HG03521 (cell line): Measurements from ENCODE around the gene RALGAPA2.
"Not testable (repeated sequence)": the region's sequence is repeated elsewhere in the genome, so short reads cannot be mapped to it uniquely, and the experiment has no call there.

Experiments
- ATAC-seq: cut with Tn5 transposase; IDR thresholded peaks from one replicate; pipeline ENCODE4 v1.9.1; 2021; ENCODE audit warnings: mild to moderate bottlenecking, moderate library complexity; ENCODE audit not compliant: unreplicated experiment

RALGAPA2 gene

GRCh38 chr20:20548527-20549266 lies 163.7 kb downstream of the RALGAPA2 start:
- no peak for ATAC-seq

GRCh38 chr20:20547876-20548266 lies 164.6 kb downstream of the RALGAPA2 start:
- ATAC-seq, result no peak

GRCh38 chr20:20547221-20547875 lies 165.1 kb downstream of the RALGAPA2 start:
- no peak for ATAC-seq

- ATAC-seq, result no peak
Observed at GRCh38 chr20:20546402-20546801, 166.0 kb downstream of the RALGAPA2 start.

DNA sequence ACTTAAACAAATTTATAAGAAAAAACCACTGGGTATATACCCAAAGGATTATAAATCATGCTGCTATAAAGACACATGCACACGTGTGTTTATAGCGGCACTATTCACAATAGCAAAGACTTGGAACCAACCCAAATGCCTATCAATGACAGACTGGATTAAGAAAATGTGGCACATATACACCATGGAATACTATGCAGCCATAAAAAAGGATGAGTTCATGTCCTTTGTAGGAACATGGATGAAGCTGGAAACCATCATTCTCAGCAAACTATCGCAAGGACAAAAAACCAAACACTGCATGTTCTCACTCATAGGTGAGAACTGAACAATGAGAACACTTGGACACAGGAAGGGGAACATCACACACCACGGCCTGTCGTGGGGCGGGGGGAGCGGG lies 169.1 kb downstream of the RALGAPA2 start:
- ATAC-seq, result not testable (repeated sequence)

DNA sequence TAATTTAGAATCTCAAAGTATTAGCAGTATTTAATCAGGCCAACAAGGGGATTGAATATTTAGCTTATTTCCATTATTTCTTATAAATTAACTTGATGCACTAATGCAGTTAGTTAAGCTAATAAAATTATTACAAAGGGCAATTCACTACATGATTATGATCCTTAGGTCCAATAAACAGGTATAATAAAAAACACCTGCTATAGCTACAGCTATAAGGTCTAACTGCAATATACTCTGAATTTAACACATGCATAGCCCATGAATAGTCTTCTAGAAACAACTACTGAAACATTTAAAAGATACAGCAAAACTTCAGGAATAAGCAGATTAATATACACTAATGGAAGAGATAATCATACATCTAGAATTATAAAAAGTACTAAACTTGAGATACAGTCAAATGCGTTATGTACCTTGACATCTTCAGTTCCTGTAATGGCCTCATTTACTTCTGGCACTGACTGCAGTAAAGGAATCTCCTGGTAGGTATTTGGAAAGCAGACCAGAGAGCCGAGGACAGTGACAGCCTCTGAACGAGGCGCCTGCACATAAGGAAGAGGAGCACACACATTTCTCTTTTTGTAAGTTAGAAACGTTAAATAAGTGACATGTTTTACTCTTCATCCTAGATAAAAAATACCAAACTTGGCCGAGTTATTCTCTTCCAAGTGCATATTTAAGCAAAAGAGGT lies 176.1 kb downstream of the RALGAPA2 start:
- no peak for ATAC-seq

- ATAC-seq, result no peak
Observed at GRCh38 chr20:20535051-20535450, 177.4 kb downstream of the RALGAPA2 start.

GRCh38 chr20:20531283-20531682 lies 181.2 kb downstream of the RALGAPA2 start:
- no peak for ATAC-seq

GRCh38 chr20:20530428-20531151 lies 181.9 kb downstream of the RALGAPA2 start:
- ATAC-seq, result no peak

DNA sequence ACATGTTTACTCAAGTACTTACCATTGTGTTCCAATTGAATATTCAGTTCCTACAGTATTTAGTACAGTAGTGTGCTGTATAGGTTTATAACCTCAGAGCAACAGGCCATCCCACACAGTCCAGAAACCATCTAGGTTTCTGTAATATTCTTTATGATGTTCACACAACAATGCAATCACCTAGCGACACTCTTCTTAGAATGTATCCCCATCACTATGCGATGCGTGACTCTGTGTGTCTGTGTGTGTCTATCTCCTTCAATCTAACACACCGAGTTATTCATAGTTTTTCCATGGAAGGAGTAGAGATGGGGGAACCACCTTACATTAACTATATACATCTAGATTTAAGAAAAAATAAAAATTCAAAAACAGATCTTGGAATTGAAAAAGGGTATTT lies 182.8 kb downstream of the RALGAPA2 start:
- ATAC-seq, result no peak

DNA sequence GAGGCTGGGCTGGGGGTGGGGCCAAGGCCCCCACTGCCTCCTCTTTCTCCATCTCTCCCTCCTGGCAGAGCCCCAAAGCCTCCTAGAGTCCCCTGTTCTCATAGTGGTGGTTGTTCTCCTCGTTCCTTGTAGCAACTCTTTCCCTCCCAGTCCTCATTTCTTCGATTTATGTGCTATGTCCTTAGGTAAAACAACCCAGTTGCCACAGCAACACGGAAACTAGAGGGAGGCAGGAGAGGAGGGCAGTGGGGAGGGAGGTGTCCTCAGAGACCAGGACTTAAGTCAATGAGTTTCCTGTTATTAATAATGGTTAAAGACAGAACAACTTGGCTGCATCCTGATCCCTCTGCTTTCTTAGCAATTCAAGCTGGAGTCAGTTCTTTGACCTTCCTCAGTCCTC lies 183.6 kb downstream of the RALGAPA2 start:
- no peak for ATAC-seq

DNA sequence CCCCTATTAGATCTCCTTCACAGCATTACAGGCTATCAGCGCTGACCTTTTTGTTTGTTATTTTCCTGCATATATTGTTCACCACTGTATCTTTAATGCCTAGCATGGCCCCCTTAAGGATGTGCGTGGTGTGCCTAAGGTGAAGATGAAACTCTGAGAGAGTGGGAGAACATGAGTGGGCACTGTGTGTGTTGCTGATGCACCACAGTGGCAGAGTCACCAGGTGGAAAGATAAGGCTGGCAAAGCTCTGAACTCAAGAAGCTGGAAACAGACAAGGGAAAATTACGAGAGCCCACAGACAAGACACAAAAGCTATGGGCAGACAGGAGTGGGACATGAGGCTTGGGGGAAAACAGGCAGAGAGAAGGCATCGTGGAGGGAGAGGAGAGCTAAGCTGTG lies 184.8 kb downstream of the RALGAPA2 start:
- no peak for ATAC-seq

DNA sequence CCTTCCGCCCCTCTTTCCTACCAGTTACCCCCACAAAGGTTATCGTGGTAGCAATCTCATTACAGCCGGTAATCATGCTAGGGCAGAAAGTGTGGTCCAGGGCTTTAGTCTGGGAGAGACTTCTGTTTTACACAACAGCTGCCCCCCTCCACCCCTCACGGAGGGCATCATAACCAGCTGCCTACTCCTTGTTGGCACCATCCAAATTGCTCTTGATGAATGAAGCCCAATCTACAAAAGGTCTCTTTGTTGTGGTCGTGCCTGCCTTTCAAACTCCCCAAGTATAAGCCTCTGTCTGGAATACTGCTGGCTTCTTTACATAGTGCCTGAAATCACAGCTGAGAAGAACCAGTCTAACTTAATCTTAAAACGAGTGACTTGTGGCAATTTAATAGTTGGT lies 186.7 kb downstream of the RALGAPA2 start:
- no peak for ATAC-seq

DNA sequence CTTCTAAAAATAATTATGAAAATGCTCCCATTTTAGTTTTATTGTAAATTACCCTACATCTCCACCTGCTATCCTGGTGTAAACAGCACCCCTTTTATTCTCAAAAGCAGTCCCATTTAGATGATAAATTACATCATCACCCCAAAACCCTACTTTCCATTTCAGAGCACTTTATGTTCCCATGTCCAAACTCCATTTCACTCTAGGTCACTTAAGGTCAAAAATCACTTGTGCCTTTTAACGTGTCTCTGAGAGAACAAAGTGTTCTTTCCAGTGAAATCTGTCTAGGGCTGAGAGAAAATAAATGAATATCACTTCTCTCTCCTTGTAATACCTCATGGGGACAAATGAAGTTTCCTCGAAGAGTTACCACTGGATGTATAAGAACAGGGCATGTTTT lies 187.2 kb downstream of the RALGAPA2 start:
- no peak for ATAC-seq

DNA sequence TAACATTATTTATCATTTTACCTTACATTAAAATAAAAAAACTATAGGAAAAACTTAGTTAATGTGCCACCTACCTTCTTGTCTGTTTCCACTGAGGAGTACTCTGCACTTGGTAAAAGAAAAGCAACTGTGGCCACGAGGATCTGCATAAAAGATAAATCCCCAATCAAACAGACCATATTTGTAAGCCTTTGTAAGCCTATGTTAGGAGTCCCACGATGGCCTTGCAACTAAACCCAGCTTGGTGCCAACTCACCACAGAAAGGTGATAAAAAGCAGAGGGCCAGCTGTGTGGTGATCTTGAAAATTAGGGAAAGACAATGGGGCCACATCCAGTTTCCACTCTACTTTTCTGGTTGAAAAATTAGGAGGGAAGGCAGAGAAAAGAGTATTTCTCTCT lies 187.7 kb downstream of the RALGAPA2 start:
- ATAC-seq, result no peak

DNA sequence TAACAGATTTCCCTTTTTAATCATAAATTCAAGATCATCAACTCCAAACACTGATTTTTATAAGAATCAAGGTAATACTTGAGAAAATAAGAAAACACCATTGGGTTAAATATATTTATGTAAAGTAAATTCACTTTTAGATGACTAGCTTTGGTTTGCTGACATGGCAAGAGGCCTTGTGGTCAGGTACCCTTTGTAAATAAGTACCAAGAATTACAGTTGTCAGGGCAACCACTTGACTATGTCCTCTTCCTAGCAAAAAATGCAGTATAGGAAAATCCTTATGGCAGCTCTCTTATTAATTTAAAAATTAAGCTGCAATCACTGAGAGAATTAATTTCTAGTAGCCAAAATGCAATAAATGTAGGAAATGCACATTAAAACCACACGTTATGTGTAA lies 190.7 kb downstream of the RALGAPA2 start:
- no peak for ATAC-seq

- no peak for ATAC-seq
Observed at GRCh38 chr20:20520776-20521175, 191.7 kb downstream of the RALGAPA2 start.

DNA sequence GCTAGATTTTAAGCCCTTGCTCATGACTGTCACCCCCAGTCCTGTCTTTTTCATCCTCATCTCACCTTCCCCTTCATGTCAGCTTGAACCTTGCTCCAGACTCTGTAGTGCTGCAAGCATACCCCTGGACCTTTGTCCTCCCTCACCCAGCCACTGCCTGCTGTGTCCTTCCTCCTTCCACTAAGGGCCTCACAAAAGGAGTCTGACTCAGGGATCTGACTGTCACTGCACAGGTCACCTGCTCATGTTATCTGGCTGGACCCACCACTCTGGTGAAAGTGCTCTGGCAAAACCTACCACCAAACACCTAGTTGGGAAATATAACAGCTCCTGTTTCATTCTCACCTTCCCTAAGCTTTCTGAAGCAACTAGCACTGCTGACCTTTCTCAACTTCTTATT lies 193.2 kb downstream of the RALGAPA2 start:
- ATAC-seq, result no peak

DNA sequence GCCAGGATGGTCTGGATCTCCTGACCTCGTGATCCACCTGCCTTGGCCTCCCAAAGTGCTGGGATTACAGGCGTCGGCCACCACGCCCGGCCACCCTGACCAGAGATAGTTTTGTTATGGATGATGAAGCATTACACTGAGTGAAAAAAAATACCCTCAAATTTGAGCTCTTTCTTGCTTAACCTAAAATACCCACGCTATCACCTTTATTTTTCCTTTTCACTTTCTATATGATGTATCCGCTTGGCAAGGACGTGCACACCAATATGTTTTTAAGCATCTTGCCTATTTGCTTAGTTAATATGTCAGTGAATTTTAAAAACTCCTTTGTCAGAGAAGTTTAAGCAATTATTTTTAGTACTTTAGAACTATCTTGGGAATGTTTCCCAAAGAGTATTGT lies 194.2 kb downstream of the RALGAPA2 start:
- no peak for ATAC-seq

GRCh38 chr20:20517296-20517695 lies 195.1 kb downstream of the RALGAPA2 start:
- no peak for ATAC-seq

- ATAC-seq, result no peak
Observed at GRCh38 chr20:20513720-20514119, 198.7 kb downstream of the RALGAPA2 start.
